Fibroblast of lung (primary cell): ENCODE data around the gene RGS19.

ENCODE experiments used
- CTCF ChIP-seq, 2 donors: IDR thresholded peaks in 1 of 2; conservative IDR thresholded peaks in 1 of 2; 1 replicate in 1 of 2; 2 replicates in 1 of 2; pipeline ENCODE4 v1.5.1; 2011 to 2012; ENCODE audit warnings: low read length in 2 of 2, control low read depth in 1 of 2, inconsistent platforms in 1 of 2, low read depth in 1 of 2, mild to moderate bottlenecking in 1 of 2
- EZH2 ChIP-seq: IDR thresholded peaks from 2 replicates; pipeline ENCODE4 v1.5.1; 2012; ENCODE audit warnings: low read length, control low read depth, mild to moderate bottlenecking; ENCODE audit errors: missing control alignments

- no peak for TF ChIP-seq CTCF (conservative IDR thresholded peaks at IDR 0.05 in 1 of 2, IDR thresholded peaks at IDR 0.05 in 1 of 2; ENCODE audit: low read depth in 1 of 2, low read length in 2 of 2)
- peak; percentile 56 for TF ChIP-seq EZH2
These were observed 41.7 kb downstream of the RGS19 start for GRCh38 chr20:64037498-64038213.
